Measurements from ENCODE around the gene PALLD. TPM values are rescaled to one million over a fixed set of nuclear protein-coding genes. Genes with fewer than 3 reads are reported as not detected.

Gene PALLD
- total RNA-seq, 3 donors from 2014 or later: 112 to 663 (median 150) TPM

- H3K9me3 ChIP-seq: no peaks in the 10 kb centered on the region
- no peak for TF ChIP-seq CTCF (IDR thresholded peaks at IDR 0.05)
- intact Hi-C loops (cut with DNase I, micrococcal nuclease): no loop called here
- no peak for ATAC-seq
- no peaks in the 10 kb centered on the region for H3K36me3 ChIP-seq (ENCODE audit: low read depth)
- no peaks in the 10 kb centered on the region for H3K4me1 ChIP-seq (ENCODE audit: low read depth)
- DNase-seq: no peak
- no peak overlapping the region for H3K4me3 ChIP-seq
These were observed 112.5 kb downstream of the PALLD start for GRCh38 chr4:168609369-168609768.

GRCh38 chr4:168610911-168611530, 114.2 kb downstream of the PALLD start:
- TF ChIP-seq CTCF (IDR thresholded peaks at IDR 0.05): no peak
- DNase-seq: no peak
- Histone ChIP-seq H3K4me3 (no peak overlapping the region), H3K4me1 (ENCODE audit: low read depth) (no peaks in the 10 kb centered on the region), H3K9me3 (no peaks in the 10 kb centered on the region), H3K36me3 (ENCODE audit: low read depth) (no peaks in the 10 kb centered on the region)
- no peak for ATAC-seq
- intact Hi-C loops (cut with DNase I, micrococcal nuclease): no loop called here

DNA sequence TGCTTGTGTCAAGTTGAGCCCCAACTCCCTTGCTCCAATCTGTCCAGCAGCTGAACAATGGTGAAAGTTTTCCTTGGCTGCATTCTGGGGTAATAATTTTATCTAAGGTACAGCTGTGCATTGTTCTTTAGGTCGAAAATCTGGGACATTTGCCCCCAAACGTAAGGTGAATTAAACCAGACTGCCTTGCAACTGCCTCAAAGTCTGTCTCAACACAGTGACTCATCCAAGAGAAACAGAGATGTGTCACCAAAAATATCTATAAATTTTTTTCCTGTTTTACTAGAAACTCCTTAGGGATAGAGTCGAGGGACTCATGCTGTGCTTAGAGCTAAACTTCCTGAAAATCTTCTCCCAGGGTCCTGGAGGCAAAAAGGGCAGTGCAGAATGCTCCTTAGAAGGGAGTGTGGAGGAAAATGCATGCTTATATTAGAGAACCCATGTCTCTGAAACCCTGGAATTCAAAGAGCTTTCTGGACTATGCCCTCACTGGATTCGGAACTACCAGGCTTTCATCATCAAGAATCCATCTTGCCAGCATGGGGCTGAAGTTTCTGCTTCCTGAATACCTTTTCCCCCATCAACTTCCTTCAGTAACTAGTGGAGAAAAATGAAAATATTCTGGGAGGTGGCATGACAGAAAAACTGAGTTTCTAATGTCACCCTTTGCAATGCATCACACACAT, 115.7 kb downstream of the PALLD start:
- H3K9me3 ChIP-seq: no peaks in the 10 kb centered on the region
- no peaks in the 10 kb centered on the region for H3K4me1 ChIP-seq (ENCODE audit: low read depth)
- no peak for TF ChIP-seq CTCF (IDR thresholded peaks at IDR 0.05)
- ATAC-seq (no peak), DNase-seq (no peak)
- intact Hi-C loops (cut with DNase I, micrococcal nuclease): no loop called here
- H3K36me3 ChIP-seq (ENCODE audit: low read depth): no peaks in the 10 kb centered on the region
- H3K4me3 ChIP-seq: no peak overlapping the region

- Histone ChIP-seq H3K9me3 (no peaks in the 10 kb centered on the region), H3K4me1 (ENCODE audit: low read depth) (no peaks in the 10 kb centered on the region), H3K36me3 (ENCODE audit: low read depth) (no peaks in the 10 kb centered on the region), H3K4me3 (no peak overlapping the region)
- ATAC-seq: no peak
- no peak for DNase-seq
- no peak for TF ChIP-seq CTCF (IDR thresholded peaks at IDR 0.05)
- intact Hi-C loops (cut with DNase I, micrococcal nuclease): no loop called here
These were observed 117.0 kb downstream of the PALLD start for GRCh38 chr4:168613869-168614268.

GRCh38 chr4:168614281-168615057, 117.6 kb downstream of the PALLD start:
- intact Hi-C loops (cut with DNase I, micrococcal nuclease): no loop called here
- H3K4me1 ChIP-seq (ENCODE audit: low read depth): no peaks in the 10 kb centered on the region
- no peaks in the 10 kb centered on the region for H3K36me3 ChIP-seq (ENCODE audit: low read depth)
- no peak for DNase-seq
- no peak for TF ChIP-seq CTCF (IDR thresholded peaks at IDR 0.05)
- no peaks in the 10 kb centered on the region for H3K9me3 ChIP-seq
- ATAC-seq: no peak
- no peak overlapping the region for H3K4me3 ChIP-seq

Measured in mucosa of descending colon (tissue), 3 donors.